ENCODE data around the gene CBX4. TPM values are rescaled to one million over a fixed set of nuclear protein-coding genes. Genes with fewer than 3 reads are reported as not detected.

CBX4 gene
- total and polyA plus RNA-seq, 10 of the 15 experiments (the other 5 are each of a cell fraction or from before 2014, with no cell fraction given), result 0.69 to 24.6 (median 4.2) TPM

DNA sequence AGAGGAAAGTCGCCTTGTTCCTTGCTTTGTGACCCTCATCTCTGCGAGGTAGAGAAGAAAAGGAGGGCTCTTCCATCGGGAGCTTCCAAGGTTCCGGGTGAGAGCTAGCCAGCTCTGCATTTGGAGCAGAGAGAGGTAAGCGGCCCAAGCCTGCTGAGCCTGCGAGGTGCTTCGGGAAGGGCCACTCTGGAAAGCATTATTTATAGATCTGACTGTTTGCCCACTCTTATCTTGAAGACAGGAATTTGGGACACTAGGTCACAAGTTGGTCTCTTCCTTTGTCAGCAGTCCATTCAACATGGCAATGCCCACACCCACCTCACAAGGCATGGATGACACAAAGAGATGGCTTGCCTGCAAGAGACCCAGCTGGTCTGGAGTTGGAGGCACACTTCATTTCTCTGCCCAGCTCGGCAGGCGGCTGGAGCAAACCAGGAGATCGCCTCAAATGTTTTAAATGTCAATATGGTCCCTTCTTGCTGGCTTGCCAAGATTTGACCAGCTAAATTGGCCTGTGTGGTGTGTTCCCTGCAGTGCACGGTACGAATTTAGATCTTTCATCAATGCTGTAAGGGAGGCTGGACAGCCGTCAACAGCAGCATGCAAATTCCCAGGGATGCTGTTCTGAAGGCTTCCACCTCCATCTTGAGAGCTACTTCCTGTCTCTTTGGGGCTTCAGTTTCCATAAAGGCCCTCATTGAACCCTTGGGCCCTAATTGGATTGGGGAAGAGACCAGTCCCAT is 19.5 kb downstream of the CBX4 start:
- intact Hi-C loops (cut with micrococcal nuclease; ENCODE audit: unreplicated experiment) (no loop called here), in situ Hi-C loops (cut with MboI) (no loop called here)
- ATAC-seq (no peak), DNase-seq (ENCODE audit: low read depth, low spot score) (no peak), FAIRE-seq (no peak)
- no peaks in the 10 kb centered on the region for H3K79me2 ChIP-seq (ENCODE audit: control insufficient read depth, insufficient read depth, low read length)
- ChIA-PET CTCF (no interaction called here), SMC1A (ENCODE audit: uncharacterized antibody, unreplicated experiment) (no interaction called here), RAD21 (ENCODE audit: unreplicated experiment) (interaction anchor here (1.3 kb wide), 1 partner anchor 18 kb away, joined by 3 read pairs; no protein-coding TSS in a partner anchor), POLR2A (no interaction called here)
- H3K4me3 ChIP-seq, result no peak overlapping the region
- no peaks in the 10 kb centered on the region for H3K9me3 ChIP-seq (replicated peaks; ENCODE audit: control insufficient read depth, insufficient read depth, low read length)
- H4K20me1 ChIP-seq (ENCODE audit: control insufficient read depth, insufficient read depth), result no peaks in the 10 kb centered on the region; the same call in 1 of the 2 replicates
- H3K4me1 ChIP-seq (ENCODE audit: control insufficient read depth, insufficient read depth, low read length), result no peaks in the 10 kb centered on the region
- 39% methylated on average over 13 of the region's 13 CpGs for WGBS (ENCODE audit: insufficient coverage, insufficient replicate concordance, low lambda C conversion rate, missing lambda C conversion rate)
- H3K4me2 ChIP-seq (ENCODE audit: control insufficient read depth, insufficient read depth), result no peak overlapping the region
- no peaks in the 10 kb centered on the region for H3K36me3 ChIP-seq (ENCODE audit: control insufficient read depth in 2 of 2, insufficient read depth in 2 of 2, low read length in 1 of 2)
- TF ChIP-seq SMAD5 (IDR thresholded peaks at IDR 0.05; ENCODE audit: low read depth), result no peak
- no peak for TF ChIP-seq ZNF687 (IDR thresholded peaks at IDR 0.05)
- no peak for TF ChIP-seq ZBTB4 (CRISPR knock-in tag; IDR thresholded peaks at IDR 0.05)
- TF ChIP-seq HDGF (IDR thresholded peaks at IDR 0.05), result no peak
- no peak for TF ChIP-seq NR2F1 (conservative IDR thresholded peaks at IDR 0.05)
- no peak for TF ChIP-seq PAX5 (IDR thresholded peaks at IDR 0.05; ENCODE audit: borderline replicate concordance, low read depth, low read length)
- no peak for TF ChIP-seq RB1 (IDR thresholded peaks at IDR 0.05; ENCODE audit: borderline replicate concordance)
- TF ChIP-seq MTA2 (IDR thresholded peaks at IDR 0.05; ENCODE audit: low read depth), result no peak
- peaks cover 14 to 28% of the 10 kb centered on the region in 2 experiments for H3K27me3 ChIP-seq (replicated peaks in 1 of 2; ENCODE audit: control insufficient read depth in 2 of 2, insufficient read depth in 2 of 2, low read length in 1 of 2)
- no peak overlapping the region for H2AFZ ChIP-seq (ENCODE audit: control insufficient read depth, low read depth, low read length)
- no peak overlapping the region for H3K27ac ChIP-seq (ENCODE audit: control insufficient read depth, insufficient read depth)
- no TSS peak for BruUV-seq (replicated peaks)
- H3K9ac ChIP-seq (ENCODE audit: control insufficient read depth, insufficient read depth, low read length), result no peak overlapping the region
